Right ventricle myocardium inferior (tissue), 1 donor: Measurements from ENCODE around the gene PNPLA5. TPM values are rescaled to one million over a fixed set of nuclear protein-coding genes. Genes with fewer than 3 reads are reported as not detected.
"Not testable (repeated sequence)": the region's sequence is repeated elsewhere in the genome, so short reads cannot be mapped to it uniquely, and the experiment has no call there.

ENCODE experiments used
- ATAC-seq: fragments of 200-7000 bp; cut with Tn5 transposase; one replicate; pipeline ENCODE4 v1.9.1; 2020; ENCODE audit warnings: mild to moderate bottlenecking, moderate library complexity
- DNase-seq: peaks from one replicate; pipeline ENCODE4 v3.0.0; 2021; ENCODE audit errors: missing footprints
- intact Hi-C: fragments of 100-400 bp; cut with DNase I; formaldehyde crosslinking; loops from one replicate; pipeline ENCODE4 v1.11.0; 2022
- total RNA-seq: library from RNA; stranded (reverse); fragmentation: NEBNext Ultra II Directional; extraction: Animal tissue kit (Norgen Biotek cat#: 25700); gene quantifications from one replicate; pipeline ENCODE4 v1.2.1, GENCODE V29; 2021
- donor health status: DM: no; HTN: yes; CAD: no; lungs with severe emphysema.

The PNPLA5 gene
- total RNA-seq, 1 donor from 2014 or later: not detected

- DNase-seq, intact Hi-C loops, ATAC-seq: not testable (repeated sequence)
Measured at GRCh38 chr22:43904412-43904811, 12.6 kb upstream of the PNPLA5 start.

GRCh38 chr22:43903033-43903432 is 11.2 kb upstream of the PNPLA5 start:
- intact Hi-C loops, ATAC-seq, DNase-seq: not testable (repeated sequence)

GRCh38 chr22:43901976-43902643 is 10.3 kb upstream of the PNPLA5 start:
- DNase-seq: no peak
- ATAC-seq: no peak
- intact Hi-C loops: no loop called here

- DNase-seq (no peak), ATAC-seq (no peak)
- intact Hi-C loops: no loop called here
Measured at GRCh38 chr22:43900206-43900605, 8.4 kb upstream of the PNPLA5 start.

GRCh38 chr22:43897751-43898261 is 6.0 kb upstream of the PNPLA5 start:
- intact Hi-C loops: no loop called here
- DNase-seq: no peak
- no peak for ATAC-seq

GRCh38 chr22:43895986-43896645 is 4.3 kb upstream of the PNPLA5 start:
- DNase-seq (no peak), ATAC-seq (no peak)
- intact Hi-C loops: no loop called here

GRCh38 chr22:43894122-43894521 is 2.3 kb upstream of the PNPLA5 start:
- DNase-seq (no peak), ATAC-seq (no peak)
- intact Hi-C loops: no loop called here

GRCh38 chr22:43893266-43893665 is 1.5 kb upstream of the PNPLA5 start:
- ATAC-seq: no peak
- intact Hi-C loops: no loop called here
- DNase-seq: no peak

- DNase-seq (no peak), ATAC-seq (no peak)
- intact Hi-C loops: no loop called here
Measured at GRCh38 chr22:43892183-43892894, 526 bp upstream of the PNPLA5 start.

- ATAC-seq (no peak), DNase-seq (no peak)
- intact Hi-C loops: no loop called here
Measured at GRCh38 chr22:43890901-43891331, 897 bp downstream of the PNPLA5 start.

- DNase-seq (no peak), ATAC-seq (no peak)
- intact Hi-C loops: loop anchor here (5.0 kb wide), 1 partner anchor 503 kb away; no protein-coding TSS in a partner anchor
Measured at GRCh38 chr22:43889860-43890253, 2.0 kb downstream of the PNPLA5 start.

GRCh38 chr22:43889201-43889859 is 2.5 kb downstream of the PNPLA5 start:
- DNase-seq (no peak), ATAC-seq (no peak)
- intact Hi-C loops: loop anchor here (5.0 kb wide), 1 partner anchor 502 kb away; no protein-coding TSS in a partner anchor

- intact Hi-C loops: loop anchor here (5.0 kb wide), 1 partner anchor 501 kb away; no protein-coding TSS in a partner anchor
- ATAC-seq: no peak
- no peak for DNase-seq
Measured at GRCh38 chr22:43888740-43889139, 3.1 kb downstream of the PNPLA5 start.

- DNase-seq (no peak), ATAC-seq (no peak)
- intact Hi-C loops: loop anchor here (5.0 kb wide), 1 partner anchor 500 kb away; no protein-coding TSS in a partner anchor
Measured at GRCh38 chr22:43887391-43887790, 4.4 kb downstream of the PNPLA5 start.

GRCh38 chr22:43886231-43886630 is 5.6 kb downstream of the PNPLA5 start:
- intact Hi-C loops: loop anchor here (5.0 kb wide), 1 partner anchor 499 kb away; no protein-coding TSS in a partner anchor
- DNase-seq (no peak), ATAC-seq (no peak)

- intact Hi-C loops: loop anchor here (1.0 to 5.0 kb wide), 2 partner anchors 57 to 498 kb away; no protein-coding TSS in a partner anchor
- DNase-seq (no peak), ATAC-seq (no peak)
Measured at GRCh38 chr22:43885786-43886185, 6.0 kb downstream of the PNPLA5 start.

GRCh38 chr22:43885319-43885671 is 6.5 kb downstream of the PNPLA5 start:
- intact Hi-C loops: loop anchor here (1.0 to 5.0 kb wide), 2 partner anchors 57 to 498 kb away; no protein-coding TSS in a partner anchor
- ATAC-seq (no peak), DNase-seq (no peak)

GRCh38 chr22:43884600-43885318 is 7.1 kb downstream of the PNPLA5 start:
- intact Hi-C loops: loop anchor here (1.0 to 5.0 kb wide), 2 partner anchors 56 to 497 kb away; no protein-coding TSS in a partner anchor
- ATAC-seq (no peak), DNase-seq (no peak)
